ENCODE results near the gene BLTP3B. TPM values are rescaled to one million over a fixed set of nuclear protein-coding genes. Genes with fewer than 3 reads are reported as not detected.
"Not testable (repeated sequence)": the region's sequence is repeated elsewhere in the genome, so short reads cannot be mapped to it uniquely, and the experiment has no call there.

The BLTP3B gene
- total RNA-seq, 4 donors from 2014 or later = 7.1 to 21.9 (median 13.5) TPM

GRCh38 chr12:100186071-100186470 lies 43.4 kb upstream of the BLTP3B start:
- Histone ChIP-seq H3K4me1 (peaks cover 0 to 19% (median 5%) of the 10 kb centered on the region in 3 donors), H3K9me3 (no peaks in the 10 kb centered on the region), H3K4me3 (peak overlapping the region in 1 of 4 donors; percentile 40), H3K27me3 (no peaks in the 10 kb centered on the region), H3K27ac (peak overlapping the region in 2 of 4 donors; percentile 22 to 38), H3K36me3 (peaks cover 0 to 5% (median 0%) of the 10 kb centered on the region in 3 donors)
- no peak for DNase-seq
- intact Hi-C loops (cut with DNase I) = no loop called here
- WGBS, 2 donors = 58 to 61% methylated on average over 6 of the region's 6 CpGs
- TF ChIP-seq POLR2A (IDR thresholded peaks at IDR 0.05) = no peak
- TF ChIP-seq CTCF (IDR thresholded peaks at IDR 0.05) = no peak

GRCh38 chr12:100185361-100185894 lies 42.8 kb upstream of the BLTP3B start:
- Histone ChIP-seq H3K9me3 (no peaks in the 10 kb centered on the region), H3K27ac (peak overlapping the region in 3 of 4 donors; percentile 22 to 50 (median 38)), H3K4me3 (peak overlapping the region in 1 of 4 donors; percentile 40), H3K4me1 (peaks cover 0 to 19% (median 5%) of the 10 kb centered on the region in 3 donors), H3K36me3 (peaks cover 0 to 5% (median 0%) of the 10 kb centered on the region in 3 donors), H3K27me3 (no peaks in the 10 kb centered on the region)
- TF ChIP-seq CTCF (IDR thresholded peaks at IDR 0.05) (no peak), POLR2A (IDR thresholded peaks at IDR 0.05) (no peak)
- 42 to 67% methylated on average over 5 of the region's 5 CpGs for WGBS, 2 donors
- intact Hi-C loops (cut with DNase I) = no loop called here
- DNase-seq = no peak

- TF ChIP-seq POLR2A (IDR thresholded peaks at IDR 0.05) (no peak), CTCF (IDR thresholded peaks at IDR 0.05) (no peak)
- H3K9me3 ChIP-seq = no peaks in the 10 kb centered on the region
- peak overlapping the region in 1 of 4 donors; percentile 38 for H3K27ac ChIP-seq
- peaks cover 0 to 19% (median 5%) of the 10 kb centered on the region in 3 donors for H3K4me1 ChIP-seq
- peaks cover 0 to 5% (median 0%) of the 10 kb centered on the region in 3 donors for H3K36me3 ChIP-seq
- 87 to 96% methylated on average over 8 of the region's 8 CpGs for WGBS, 2 donors
- H3K27me3 ChIP-seq = no peaks in the 10 kb centered on the region
- H3K4me3 ChIP-seq = no peak overlapping the region
- intact Hi-C loops (cut with DNase I) = no loop called here
- no peak for DNase-seq
These were observed 42.0 kb upstream of the BLTP3B start for GRCh38 chr12:100184549-100185145.

- Histone ChIP-seq H3K4me3 (no peak overlapping the region), H3K36me3 (no peaks in the 10 kb centered on the region), H3K4me1 (no peaks in the 10 kb centered on the region), H3K27ac (no peak overlapping the region), H3K27me3 (no peaks in the 10 kb centered on the region), H3K9me3 (no peaks in the 10 kb centered on the region)
- intact Hi-C loops (cut with DNase I) = no loop called here
- TF ChIP-seq CTCF (IDR thresholded peaks at IDR 0.05) (no peak), POLR2A (IDR thresholded peaks at IDR 0.05) (no peak)
- 84 to 91% methylated on average over 2 of the region's 2 CpGs for WGBS, 2 donors
- DNase-seq = no peak
These were observed 36.6 kb upstream of the BLTP3B start for GRCh38 chr12:100179252-100179651.

GRCh38 chr12:100176493-100176892 lies 33.8 kb upstream of the BLTP3B start:
- H3K4me1 ChIP-seq; intact Hi-C loops (cut with DNase I); H3K36me3 ChIP-seq; H3K4me3 ChIP-seq; H3K9me3 ChIP-seq; H3K27me3 ChIP-seq; DNase-seq; H3K27ac ChIP-seq: not testable (repeated sequence)
- WGBS, 2 donors = 90 to 96% methylated on average over 8 of the region's 8 CpGs
